Stimulated activated naive B cell treated with anti-CD40 and anti-IgM and Interleukin-4, amounts not matched to agents 10 μg/mL and 1 μg/mL and 100 μg/mL, for 72 hours (primary cell): ENCODE measurements around the gene RAB24.

Experiments used
- ATAC-seq, 2 donors: fragments of 150-1000 bp; cut with Tn5 transposase; replicated peaks; 2 replicates each; pipeline ENCODE4 v1.10.0; 2021; ENCODE audit warnings: moderate library complexity in 1 of 2
- DNase-seq: peaks from one replicate; pipeline ENCODE4 v3.0.0; 2021
- H3K27ac Mint-ChIP-seq: one replicate; pipeline ENCODE4 v1.8.0; 2022; ENCODE audit warnings: mild to moderate bottlenecking, mixed read lengths
- H3K27me3 Mint-ChIP-seq, 2 donors: one replicate each; pipeline ENCODE4 v1.8.0; 2022; ENCODE audit warnings: mixed read lengths in 2 of 2
- H3K36me3 Mint-ChIP-seq, 2 donors: one replicate each; pipeline ENCODE4 v1.8.0; 2022; ENCODE audit warnings: mixed read lengths in 2 of 2, mild to moderate bottlenecking in 1 of 2
- H3K4me1 Mint-ChIP-seq, 2 donors: one replicate each; pipeline ENCODE4 v1.8.0; 2022; ENCODE audit warnings: mixed read lengths in 2 of 2, mild to moderate bottlenecking in 1 of 2
- H3K4me3 Mint-ChIP-seq, 2 donors: one replicate each; pipeline ENCODE4 v1.8.0; 2022; ENCODE audit warnings: mild to moderate bottlenecking in 2 of 2, mixed read lengths in 2 of 2, moderate library complexity in 1 of 2
- H3K9me3 Mint-ChIP-seq, 2 donors: one replicate each; pipeline ENCODE4 v1.8.0; 2022; ENCODE audit warnings: mixed read lengths in 2 of 2, mild to moderate bottlenecking in 1 of 2

RAB24 gene

DNA sequence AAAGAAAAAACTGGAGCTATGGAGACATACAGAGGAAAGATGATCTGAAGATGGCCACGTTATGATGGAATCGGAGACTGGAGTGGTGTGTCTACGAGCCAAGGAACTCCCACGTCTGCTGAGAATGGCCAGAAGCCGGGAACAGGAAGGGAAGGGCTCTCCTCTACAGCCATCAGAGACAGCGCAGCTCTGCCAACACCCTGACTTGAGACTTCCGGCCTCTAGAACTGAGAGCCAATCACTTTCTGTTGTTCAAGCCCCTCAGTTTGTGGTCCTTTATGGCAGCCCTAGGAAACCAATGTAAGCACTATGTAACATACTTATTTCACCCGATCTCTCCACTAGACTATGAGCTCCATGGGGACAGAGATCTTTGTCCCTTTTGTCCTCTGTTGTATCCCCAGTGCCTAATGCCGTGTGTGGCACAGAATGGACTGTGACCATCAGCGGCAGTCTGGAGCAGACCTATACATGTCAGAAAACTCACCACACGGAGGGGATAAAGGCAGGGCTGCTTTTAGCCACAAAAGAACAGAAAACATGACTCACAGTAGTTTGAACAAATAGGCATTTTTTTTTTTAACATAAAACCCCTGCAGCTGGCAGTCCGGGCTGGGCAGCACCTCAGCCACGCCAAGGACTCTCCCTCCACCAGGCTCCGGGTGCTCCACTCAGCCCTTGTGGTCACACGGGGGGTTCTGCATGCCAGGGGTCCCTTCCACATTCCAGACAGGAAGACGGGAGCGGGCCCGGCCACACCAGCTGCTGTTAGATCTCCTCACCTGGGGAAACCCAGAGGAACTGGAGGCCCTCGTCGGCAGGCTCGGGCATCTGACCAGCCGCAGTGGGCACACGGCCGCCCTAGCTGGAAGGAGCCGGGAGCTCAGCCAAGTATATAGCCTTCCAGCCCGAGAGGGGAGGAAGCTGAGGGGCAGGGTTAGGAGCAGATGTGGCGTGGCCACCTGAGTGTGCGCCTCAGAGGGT, 24.3 kb upstream of the RAB24 start:
- peak; percentile 44 to 54 for ATAC-seq
- Mint-ChIP-seq H3K4me1 (peaks cover 23 to 37% of the 10 kb centered on the region in 2 donors), H3K27ac (no peak overlapping the region), H3K36me3 (peaks cover 28 to 49% of the 10 kb centered on the region in 2 donors), H3K9me3 (no peaks in the 10 kb centered on the region), H3K4me3 (peak overlapping the region in 1 of 2 donors; percentile 11), H3K27me3 (no peaks in the 10 kb centered on the region)
- DNase-seq: no peak

DNA sequence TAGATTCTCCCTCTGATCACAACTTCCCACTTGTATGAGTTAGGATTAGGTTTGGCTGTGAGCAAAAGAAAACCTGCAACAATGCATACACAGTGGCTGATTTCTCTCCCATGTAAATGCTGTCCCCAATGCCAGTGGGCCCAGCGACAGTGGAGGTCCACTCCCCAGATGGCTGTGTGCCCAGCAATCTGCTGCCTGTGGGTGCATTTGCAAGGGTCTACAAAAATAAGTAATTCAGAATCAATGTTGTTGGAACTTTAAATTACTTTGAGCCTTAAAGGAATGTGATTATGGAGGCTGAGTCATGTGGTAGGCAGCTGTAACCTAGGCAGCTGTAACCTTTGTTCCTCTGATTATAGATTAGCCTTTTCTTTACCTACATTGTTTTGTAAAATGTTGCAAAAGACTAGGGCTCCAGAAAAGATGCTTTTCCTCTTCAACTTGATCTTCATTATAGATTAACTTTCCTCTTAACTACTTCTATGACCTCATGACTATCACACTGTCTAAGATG, 22.4 kb upstream of the RAB24 start:
- Mint-ChIP-seq H3K27me3 (no peaks in the 10 kb centered on the region), H3K9me3 (no peaks in the 10 kb centered on the region), H3K4me3 (no peak overlapping the region), H3K27ac (no peak overlapping the region), H3K36me3 (peaks cover 18 to 40% of the 10 kb centered on the region in 2 donors), H3K4me1 (peaks cover 13 to 30% of the 10 kb centered on the region in 2 donors)
- ATAC-seq (no peak), DNase-seq (no peak)

DNA sequence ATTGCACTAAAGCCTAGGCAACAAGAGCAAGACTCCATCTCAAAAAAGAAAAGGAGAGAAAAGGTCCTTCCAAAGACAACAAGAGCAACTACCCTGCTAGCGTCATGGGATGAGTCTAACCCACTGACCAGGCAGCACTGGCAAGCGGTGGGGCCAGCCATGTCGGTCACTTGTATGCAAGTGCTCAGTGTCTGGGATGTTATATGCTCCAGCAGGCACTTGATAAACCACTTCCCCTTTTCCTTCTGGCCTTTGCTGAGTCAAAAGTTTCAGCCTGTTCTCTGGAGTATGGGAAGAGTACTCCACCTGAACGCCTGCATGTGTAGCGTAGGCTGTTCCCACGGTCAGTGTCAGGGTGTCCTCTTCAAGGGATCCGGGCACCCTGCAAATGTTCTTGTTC, 17.4 kb upstream of the RAB24 start:
- Mint-ChIP-seq H3K4me3 (no peak overlapping the region), H3K4me1 (peaks cover 17 to 26% of the 10 kb centered on the region in 2 donors), H3K9me3 (no peaks in the 10 kb centered on the region), H3K27me3 (no peaks in the 10 kb centered on the region), H3K36me3 (peaks cover 18 to 24% of the 10 kb centered on the region in 2 donors), H3K27ac (no peak overlapping the region)
- ATAC-seq (peak; percentile 74 to 80), DNase-seq (no peak)

DNA sequence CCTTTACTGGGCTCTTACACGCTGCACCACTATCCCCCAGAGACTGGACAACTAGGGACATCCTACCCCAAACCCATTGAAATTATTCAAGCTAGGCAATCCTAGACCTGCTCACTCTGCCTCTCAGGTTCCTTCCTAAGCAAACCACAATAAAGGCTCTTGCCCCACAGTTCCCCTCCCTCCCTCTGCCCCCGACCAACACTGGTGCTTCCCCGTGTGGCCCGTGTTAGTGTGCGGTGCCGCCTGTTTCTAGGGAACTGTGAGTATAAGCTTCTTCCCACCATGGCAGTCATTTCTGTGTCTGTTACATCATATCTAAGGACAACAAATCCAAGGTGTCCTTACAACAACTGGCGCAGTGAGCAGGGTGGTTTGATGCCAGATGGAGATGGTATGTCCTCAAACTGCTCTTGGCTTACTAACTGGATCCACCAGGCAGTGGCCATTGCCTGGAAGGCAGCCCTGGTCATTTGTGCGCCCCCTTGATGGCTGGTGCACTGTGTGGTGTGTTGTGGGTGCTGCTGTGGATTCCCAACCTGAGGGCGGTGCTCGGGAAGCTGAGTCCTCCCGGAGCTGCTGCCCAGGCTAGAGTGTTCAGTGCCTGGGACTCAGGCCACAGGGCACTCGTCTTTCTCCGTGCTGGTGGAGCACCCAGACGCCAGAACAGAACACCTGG, 16.5 kb upstream of the RAB24 start:
- H3K4me3 Mint-ChIP-seq: no peak overlapping the region
- H3K27me3 Mint-ChIP-seq: no peaks in the 10 kb centered on the region
- no peak for DNase-seq

DNA sequence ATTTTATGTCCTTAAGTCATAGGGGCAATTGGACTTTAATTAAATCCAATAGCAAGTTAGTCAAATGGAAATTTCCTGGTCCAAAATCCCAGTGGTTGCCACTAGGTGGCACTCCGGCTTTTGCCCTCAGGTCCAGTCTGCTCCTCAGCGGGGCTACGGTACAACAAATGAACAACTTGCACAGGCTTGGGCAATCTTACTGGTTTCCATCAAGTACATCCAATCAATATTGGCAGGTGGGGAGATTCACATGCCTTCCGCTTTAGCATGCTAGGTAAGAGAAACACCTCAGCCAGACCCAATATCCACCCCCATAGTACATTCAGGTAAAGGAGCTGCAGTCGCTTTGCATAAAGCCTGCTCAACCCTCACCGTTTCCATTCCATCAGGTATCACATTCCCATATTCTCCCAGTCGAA, 14.4 kb upstream of the RAB24 start:
- no peak for DNase-seq
- Mint-ChIP-seq H3K27ac (no peak overlapping the region), H3K36me3 (peaks cover 13 to 21% of the 10 kb centered on the region in 2 donors), H3K27me3 (no peaks in the 10 kb centered on the region), H3K4me3 (no peak overlapping the region), H3K4me1 (peaks cover 16 to 23% of the 10 kb centered on the region in 2 donors), H3K9me3 (no peaks in the 10 kb centered on the region)
- peak; percentile 59 to 64 for ATAC-seq

More for the DNA sequence above, 16.5 kb upstream of the RAB24 start:
- no peak overlapping the region for H3K27ac Mint-ChIP-seq
- H3K36me3 Mint-ChIP-seq: peaks cover 18 to 24% of the 10 kb centered on the region in 2 donors
- ATAC-seq: peak; percentile 34 to 56
- H3K9me3 Mint-ChIP-seq: no peaks in the 10 kb centered on the region
- peaks cover 17 to 26% of the 10 kb centered on the region in 2 donors for H3K4me1 Mint-ChIP-seq

DNA sequence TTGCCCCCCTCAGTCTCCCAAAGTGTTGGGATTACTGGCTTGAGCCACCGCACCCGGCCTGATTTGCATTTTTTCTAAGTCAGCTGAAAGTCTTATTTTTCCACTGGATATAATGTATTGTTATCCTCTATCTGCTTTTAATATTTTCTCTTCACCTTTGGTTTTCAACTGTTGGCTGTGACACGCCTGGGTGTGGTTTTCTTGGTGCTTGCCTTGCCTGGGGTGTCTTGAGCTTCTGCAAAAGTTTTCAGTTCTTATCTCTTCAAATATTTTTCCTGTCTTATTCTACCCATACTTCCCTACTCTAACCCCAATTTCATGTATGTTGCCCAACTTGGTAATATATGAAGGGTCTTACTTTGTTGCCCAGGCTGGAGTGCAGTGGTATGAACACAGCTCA, 12.5 kb upstream of the RAB24 start:
- H3K4me3 Mint-ChIP-seq: no peak overlapping the region

DNA sequence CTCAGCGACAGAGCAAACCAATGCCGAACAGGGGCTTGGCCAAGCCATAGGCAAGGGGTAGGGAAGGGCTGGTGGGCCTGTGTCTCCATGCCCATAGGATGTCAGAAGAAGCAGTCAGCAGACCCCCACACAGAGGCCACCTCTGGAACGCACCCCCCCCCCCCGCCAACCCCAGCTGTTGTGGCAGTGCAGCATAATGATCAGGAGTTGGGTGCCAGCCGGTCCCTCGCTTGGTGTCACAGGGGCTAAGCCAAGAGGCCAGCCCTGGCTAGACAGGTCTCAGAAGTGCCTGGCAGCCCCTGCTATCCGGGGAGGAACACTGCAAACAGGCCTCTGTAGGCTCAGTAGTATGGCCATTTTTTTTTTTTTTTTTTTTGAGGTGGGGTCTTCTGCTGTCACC, 11.9 kb upstream of the RAB24 start:
- H3K36me3 Mint-ChIP-seq: peaks cover 6 to 15% of the 10 kb centered on the region in 2 donors
- peaks cover 22 to 33% of the 10 kb centered on the region in 2 donors for H3K4me1 Mint-ChIP-seq
- peaks cover 0 to 4% of the 10 kb centered on the region in 2 donors for H3K27me3 Mint-ChIP-seq
- no peak for DNase-seq
- no peak for ATAC-seq
- no peak overlapping the region for H3K27ac Mint-ChIP-seq
- H3K4me3 Mint-ChIP-seq: no peak overlapping the region
- H3K9me3 Mint-ChIP-seq: no peaks in the 10 kb centered on the region

More for the DNA sequence above, 12.5 kb upstream of the RAB24 start:
- Mint-ChIP-seq H3K9me3 (no peaks in the 10 kb centered on the region), H3K27ac (no peak overlapping the region), H3K4me1 (peaks cover 21 to 31% of the 10 kb centered on the region in 2 donors), H3K36me3 (peaks cover 9 to 15% of the 10 kb centered on the region in 2 donors), H3K27me3 (peaks cover 0 to under 1% of the 10 kb centered on the region in 2 donors)
- DNase-seq: no peak
- no peak for ATAC-seq

DNA sequence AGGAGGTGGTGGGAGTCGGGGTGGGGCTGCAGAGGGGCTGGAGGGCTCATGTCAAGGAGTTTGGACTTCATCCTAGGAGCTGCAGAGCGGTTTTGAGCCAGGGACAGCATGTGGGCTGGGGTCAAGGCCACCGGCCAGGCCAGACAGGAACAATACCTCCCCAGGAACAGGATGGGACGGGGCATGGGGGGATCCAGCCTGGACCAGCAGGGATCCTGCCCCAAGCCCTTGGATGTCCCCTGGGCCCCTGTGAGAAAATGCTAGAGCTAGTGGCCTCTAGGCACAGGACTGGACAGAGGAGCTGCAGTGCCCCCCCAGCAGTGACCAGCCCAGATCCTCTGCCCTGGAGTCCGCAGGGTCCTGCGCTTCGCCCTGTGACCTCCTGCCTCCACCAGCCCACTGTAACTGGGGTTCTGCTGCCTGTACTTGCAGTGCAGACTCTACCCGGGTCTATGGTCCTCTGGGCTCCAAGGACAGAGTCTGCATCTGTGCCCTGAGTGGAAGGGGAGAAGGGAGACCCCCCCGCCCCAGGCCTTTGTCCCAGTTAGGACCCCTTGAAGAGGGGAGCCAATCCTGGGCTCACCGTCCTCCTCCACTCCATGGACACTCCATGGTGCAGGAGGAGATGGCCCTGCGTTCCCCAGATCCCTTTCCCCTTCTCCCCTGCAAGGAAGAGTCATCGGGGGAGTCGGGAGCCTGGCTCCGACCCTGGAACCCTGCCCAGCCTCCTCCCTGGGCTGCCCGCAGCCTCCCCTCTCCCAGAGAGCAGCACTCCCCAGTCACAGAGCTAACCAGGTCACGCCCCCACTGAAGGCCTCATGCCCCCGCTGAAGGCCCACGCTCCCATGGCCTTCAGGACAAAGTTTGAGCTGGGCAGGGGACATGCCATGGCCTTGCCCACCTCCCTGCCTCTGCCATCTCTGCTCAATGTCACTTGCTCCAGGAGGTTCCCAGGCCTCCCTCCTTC, 11.1 kb upstream of the RAB24 start:
- peaks cover 4 to 12% of the 10 kb centered on the region in 2 donors for H3K36me3 Mint-ChIP-seq
- H3K4me3 Mint-ChIP-seq: no peak overlapping the region
- no peak for ATAC-seq
- peaks cover 22 to 39% of the 10 kb centered on the region in 2 donors for H3K4me1 Mint-ChIP-seq
- DNase-seq: no peak
- peaks cover 0 to 4% of the 10 kb centered on the region in 2 donors for H3K27me3 Mint-ChIP-seq
- H3K9me3 Mint-ChIP-seq: no peaks in the 10 kb centered on the region
- no peak overlapping the region for H3K27ac Mint-ChIP-seq

DNA sequence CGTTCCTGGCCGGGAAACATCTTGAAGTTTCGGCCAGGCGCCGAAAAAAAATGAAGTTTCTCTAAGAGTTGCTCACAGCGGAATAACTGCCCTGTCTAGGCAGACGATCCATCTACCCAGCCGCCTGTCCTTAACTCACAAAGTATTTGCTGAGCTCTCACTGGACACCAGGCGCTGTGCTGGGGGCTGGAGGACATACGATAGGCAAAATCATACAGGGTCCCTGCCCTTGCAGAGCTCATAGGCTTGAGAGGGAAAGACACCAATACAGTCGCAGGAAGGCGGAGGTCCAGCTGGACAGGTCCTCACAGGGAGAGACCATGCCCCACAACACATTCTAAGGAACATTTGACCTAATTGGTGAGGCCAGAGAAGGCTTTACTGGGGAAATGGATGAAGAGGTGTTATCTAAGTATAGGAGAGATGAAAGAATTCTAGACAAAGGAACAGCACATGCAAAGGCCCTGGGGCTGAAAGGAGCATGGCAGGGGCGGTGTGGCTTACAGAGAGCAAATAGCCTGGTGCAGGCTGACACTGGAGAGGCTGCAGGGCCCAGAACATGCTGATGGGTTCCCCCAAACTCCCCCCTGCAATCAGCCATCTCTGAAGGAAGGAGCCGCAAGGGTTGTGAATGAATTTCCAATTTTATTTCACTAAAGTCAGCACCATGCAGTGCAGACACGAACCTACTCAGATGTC, 10.2 kb upstream of the RAB24 start:
- no peak for ATAC-seq
- no peak for DNase-seq
- Mint-ChIP-seq H3K4me1 (peaks cover 24 to 41% of the 10 kb centered on the region in 2 donors), H3K36me3 (peaks cover 1 to 10% of the 10 kb centered on the region in 2 donors), H3K27me3 (peaks cover 0 to 4% of the 10 kb centered on the region in 2 donors), H3K4me3 (no peak overlapping the region), H3K27ac (no peak overlapping the region), H3K9me3 (no peaks in the 10 kb centered on the region)

DNA sequence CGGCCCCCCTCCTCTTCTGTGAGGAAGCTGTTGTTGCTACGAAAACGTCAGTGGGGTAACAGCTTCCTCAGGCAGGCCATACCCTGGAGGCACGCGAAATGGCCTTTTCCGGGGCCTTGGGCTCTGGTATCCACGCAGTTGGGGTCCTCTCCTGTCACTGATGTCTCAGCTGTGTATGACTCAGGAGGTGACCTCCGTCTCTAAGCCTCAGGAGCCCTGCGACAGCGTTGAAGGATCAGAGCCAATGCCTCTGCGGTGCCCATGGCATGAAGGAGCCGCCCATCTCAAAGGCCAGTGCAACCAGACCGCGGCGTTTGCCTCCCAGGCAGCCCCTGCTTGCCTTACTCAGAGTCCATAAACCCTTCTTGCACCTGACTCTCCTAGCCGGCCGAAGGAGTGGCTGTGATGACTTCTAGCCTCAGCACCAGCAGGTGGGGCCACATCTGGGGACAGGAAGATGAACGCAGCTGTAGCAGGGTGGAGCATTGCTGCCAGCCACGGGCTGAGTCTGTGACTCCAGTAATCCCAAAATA, 9.2 kb upstream of the RAB24 start:
- Mint-ChIP-seq H3K27ac (peak overlapping the region; percentile 81), H3K36me3 (peaks cover 1 to 11% of the 10 kb centered on the region in 2 donors), H3K4me3 (peak overlapping the region; percentile 88 to 91), H3K27me3 (peaks cover 0 to 4% of the 10 kb centered on the region in 2 donors), H3K9me3 (no peaks in the 10 kb centered on the region), H3K4me1 (peaks cover 20 to 34% of the 10 kb centered on the region in 2 donors)
- DNase-seq: no peak
- peak; percentile 17 to 26 for ATAC-seq

DNA sequence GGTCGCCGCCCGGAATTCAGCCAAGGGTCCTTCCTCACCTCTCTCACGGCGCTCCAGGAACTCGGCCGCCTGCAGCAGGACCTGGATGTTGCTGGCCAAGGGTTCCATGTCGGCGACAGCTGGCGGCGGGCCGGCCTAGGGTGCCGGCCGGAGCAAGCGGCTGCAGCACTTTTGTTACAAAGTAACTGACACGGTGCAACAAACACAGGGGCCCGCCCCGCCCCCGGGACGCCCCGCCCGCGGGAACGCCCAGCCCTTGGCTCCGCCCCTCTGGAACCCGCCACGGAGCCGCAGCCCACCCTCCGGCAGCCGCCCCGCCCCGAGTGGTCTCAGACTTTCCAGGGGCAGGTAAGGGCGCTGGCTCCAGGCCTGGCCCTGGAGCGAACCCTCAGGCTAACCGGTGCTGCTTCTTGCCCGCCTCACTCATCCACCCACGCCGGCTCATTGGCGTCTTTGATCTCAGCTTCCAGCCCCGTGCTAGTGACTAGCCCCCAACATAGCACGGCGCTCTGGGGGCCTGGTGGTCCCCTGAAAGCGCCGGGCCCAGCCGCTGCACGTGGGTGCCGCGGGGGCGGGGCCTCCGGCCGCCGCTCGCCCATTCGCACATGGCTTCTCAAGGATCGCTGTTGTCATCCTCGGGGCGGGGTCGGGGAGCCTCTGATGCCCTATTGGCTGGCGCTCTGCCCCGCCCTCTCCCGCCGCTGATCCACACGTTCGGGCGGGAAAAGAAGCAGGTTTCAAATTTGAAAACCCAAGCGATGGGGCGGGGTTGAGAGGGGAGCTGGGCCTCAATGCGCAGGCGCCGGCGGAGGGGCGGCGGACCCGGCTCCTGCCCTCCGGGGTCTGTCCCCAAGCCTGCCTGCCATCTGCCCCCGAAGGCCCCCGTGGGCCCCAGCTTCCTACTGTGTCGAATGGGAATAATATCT, 8.5 kb upstream of the RAB24 start, which contains the start of gene MXD3:
Gene MXD3 (minus strand): TSS at position 176 of the 926 bp plus-strand sequence. CDS start 68 bp downstream, at position 108.
- H3K27me3 Mint-ChIP-seq: peaks cover 0 to 4% of the 10 kb centered on the region in 2 donors
- H3K36me3 Mint-ChIP-seq: peaks cover 4 to 8% of the 10 kb centered on the region in 2 donors
- peak within 1 kb of the TSS; percentile 95 for H3K27ac Mint-ChIP-seq
- DNase-seq: peak; percentile 92
- peaks cover 21 to 38% of the 10 kb centered on the region in 2 donors for H3K4me1 Mint-ChIP-seq
- peak within 1 kb of the TSS; percentile 88 to 91 for H3K4me3 Mint-ChIP-seq
- no peaks in the 10 kb centered on the region for H3K9me3 Mint-ChIP-seq
- peak; percentile 88 to 90 for ATAC-seq

DNA sequence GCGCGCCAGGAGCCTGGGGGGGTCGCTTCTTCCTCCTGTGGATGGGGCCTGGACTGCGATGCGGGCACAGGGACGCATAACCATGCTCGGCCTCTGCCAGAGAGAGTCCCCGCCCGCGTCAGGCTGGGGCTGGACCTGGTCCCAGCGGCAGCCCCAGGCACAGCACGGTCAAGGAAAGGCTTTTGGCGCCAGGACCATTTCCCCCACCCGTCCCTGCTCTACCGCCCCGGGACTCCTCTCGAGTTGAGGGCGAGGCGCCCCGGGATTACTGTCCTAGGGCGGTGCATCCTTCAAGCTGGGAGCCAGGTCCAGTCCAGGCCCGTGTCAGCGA, 7.8 kb upstream of the RAB24 start:
- DNase-seq (no peak), ATAC-seq (peak; percentile 0 to 3)
- H3K36me3 Mint-ChIP-seq: peaks cover 7 to 14% of the 10 kb centered on the region in 2 donors
- peak overlapping the region; percentile 62 for H3K27ac Mint-ChIP-seq
- H3K4me1 Mint-ChIP-seq: peaks cover 26 to 44% of the 10 kb centered on the region in 2 donors
- no peaks in the 10 kb centered on the region for H3K9me3 Mint-ChIP-seq
- H3K27me3 Mint-ChIP-seq: peaks cover 0 to 4% of the 10 kb centered on the region in 2 donors
- peak overlapping the region; percentile 88 to 91 for H3K4me3 Mint-ChIP-seq
